OCI-LY3 (cell line): ENCODE data around the gene KRT8.

ENCODE experiments used
- EZH2phosphoT487 ChIP-seq: fragments of 200-600 bp; shearing (Covaris generic); IDR thresholded peaks from 2 replicates; pipeline ENCODE4 v1.6.1; 2018; ENCODE audit warnings: antibody characterized with exemption, mixed run types, low read depth
- TF ChIP-seq, protein P1 (sequence below): fragments of 200-600, 300-600 bp; sonication (generic); IDR thresholded peaks from 2 replicates; pipeline ENCODE4 v1.5.1; 2014; ENCODE audit warnings: antibody characterized with exemption, low read length, low read depth

DNA sequence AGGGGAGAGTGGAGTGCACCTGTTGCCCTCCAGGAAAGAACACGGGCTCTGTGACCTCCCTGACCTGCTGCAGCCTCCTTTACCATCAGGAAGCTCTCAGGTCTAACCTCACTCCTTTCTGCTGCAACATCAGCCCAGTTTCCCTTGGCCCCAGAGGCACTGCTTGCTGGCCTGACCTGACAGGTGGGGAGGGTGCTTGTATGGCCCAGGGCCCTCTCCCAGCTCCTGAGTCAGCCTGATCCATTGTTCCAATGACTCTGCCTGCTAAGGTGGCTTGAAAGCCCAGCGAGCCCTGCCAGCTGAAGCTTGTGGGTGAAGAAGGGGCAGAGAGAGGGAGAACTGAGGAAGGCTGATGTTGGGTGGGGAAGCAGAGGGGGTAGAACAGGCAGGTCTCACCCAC is 42.9 kb downstream of the KRT8 start:
- TF ChIP-seq, protein P1, sequence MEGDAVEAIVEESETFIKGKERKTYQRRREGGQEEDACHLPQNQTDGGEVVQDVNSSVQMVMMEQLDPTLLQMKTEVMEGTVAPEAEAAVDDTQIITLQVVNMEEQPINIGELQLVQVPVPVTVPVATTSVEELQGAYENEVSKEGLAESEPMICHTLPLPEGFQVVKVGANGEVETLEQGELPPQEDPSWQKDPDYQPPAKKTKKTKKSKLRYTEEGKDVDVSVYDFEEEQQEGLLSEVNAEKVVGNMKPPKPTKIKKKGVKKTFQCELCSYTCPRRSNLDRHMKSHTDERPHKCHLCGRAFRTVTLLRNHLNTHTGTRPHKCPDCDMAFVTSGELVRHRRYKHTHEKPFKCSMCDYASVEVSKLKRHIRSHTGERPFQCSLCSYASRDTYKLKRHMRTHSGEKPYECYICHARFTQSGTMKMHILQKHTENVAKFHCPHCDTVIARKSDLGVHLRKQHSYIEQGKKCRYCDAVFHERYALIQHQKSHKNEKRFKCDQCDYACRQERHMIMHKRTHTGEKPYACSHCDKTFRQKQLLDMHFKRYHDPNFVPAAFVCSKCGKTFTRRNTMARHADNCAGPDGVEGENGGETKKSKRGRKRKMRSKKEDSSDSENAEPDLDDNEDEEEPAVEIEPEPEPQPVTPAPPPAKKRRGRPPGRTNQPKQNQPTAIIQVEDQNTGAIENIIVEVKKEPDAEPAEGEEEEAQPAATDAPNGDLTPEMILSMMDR, result no peak
- TF ChIP-seq EZH2phosphoT487, result no peak
